HG03103 (cell line): ENCODE measurements around the gene GOLGA8M.
"Not testable (repeated sequence)": the region's sequence is repeated elsewhere in the genome, so short reads cannot be mapped to it uniquely, and the experiment has no call there.

ENCODE experiments used
- ATAC-seq: cut with Tn5 transposase; IDR thresholded peaks from one replicate; pipeline ENCODE4 v1.9.1; 2021; ENCODE audit warnings: low read depth; ENCODE audit not compliant: unreplicated experiment

The GOLGA8M gene

GRCh38 chr15:28712270-28712669 is at the start of gene GOLGA8M:
Gene GOLGA8M (minus strand): TSS chr15:28712421. CDS start chr15:28712323, 98 bp downstream.
- not testable (repeated sequence) for ATAC-seq

GRCh38 chr15:28742890-28743289 is 30.7 kb upstream of the GOLGA8M start:
- not testable (repeated sequence) for ATAC-seq

- not testable (repeated sequence) for ATAC-seq
These were observed 26.5 kb upstream of the GOLGA8M start for GRCh38 chr15:28738590-28739292.

- not testable (repeated sequence) for ATAC-seq
These were observed 26.0 kb upstream of the GOLGA8M start for GRCh38 chr15:28738200-28738561.

- not testable (repeated sequence) for ATAC-seq
These were observed 25.4 kb upstream of the GOLGA8M start for GRCh38 chr15:28737521-28738199.

GRCh38 chr15:28728061-28728460 is 15.8 kb upstream of the GOLGA8M start:
- not testable (repeated sequence) for ATAC-seq

GRCh38 chr15:28727026-28727425 is 14.8 kb upstream of the GOLGA8M start:
- ATAC-seq, result not testable (repeated sequence)

- ATAC-seq, result no peak
These were observed 13.9 kb upstream of the GOLGA8M start for GRCh38 chr15:28726102-28726501.

- ATAC-seq, result no peak
These were observed 13.3 kb upstream of the GOLGA8M start for GRCh38 chr15:28725556-28725955.

- ATAC-seq, result not testable (repeated sequence)
These were observed 11.8 kb upstream of the GOLGA8M start for GRCh38 chr15:28723986-28724385.

GRCh38 chr15:28719626-28720025 is 7.4 kb upstream of the GOLGA8M start:
- not testable (repeated sequence) for ATAC-seq

GRCh38 chr15:28718576-28718975 is 6.4 kb upstream of the GOLGA8M start:
- ATAC-seq, result not testable (repeated sequence)

GRCh38 chr15:28714176-28714575 is 2.0 kb upstream of the GOLGA8M start:
- not testable (repeated sequence) for ATAC-seq

GRCh38 chr15:28703927-28704326 is 8.3 kb downstream of the GOLGA8M start:
- ATAC-seq, result not testable (repeated sequence)

GRCh38 chr15:28702427-28702826 is 9.8 kb downstream of the GOLGA8M start:
- not testable (repeated sequence) for ATAC-seq

- ATAC-seq, result not testable (repeated sequence)
These were observed 18.0 kb downstream of the GOLGA8M start for GRCh38 chr15:28694006-28694751.

GRCh38 chr15:28693021-28693420 is 19.2 kb downstream of the GOLGA8M start:
- not testable (repeated sequence) for ATAC-seq

GRCh38 chr15:28673533-28673932 is 38.7 kb downstream of the GOLGA8M start:
- ATAC-seq, result not testable (repeated sequence)

GRCh38 chr15:28672122-28672521 is 40.1 kb downstream of the GOLGA8M start:
- not testable (repeated sequence) for ATAC-seq

GRCh38 chr15:28666402-28666801 is 45.8 kb downstream of the GOLGA8M start:
- not testable (repeated sequence) for ATAC-seq

GRCh38 chr15:28664575-28664974 is 47.6 kb downstream of the GOLGA8M start:
- ATAC-seq, result not testable (repeated sequence)
